Measurements from ENCODE around the gene GRIK4. TPM values are rescaled to one million over a fixed set of nuclear protein-coding genes. Genes with fewer than 3 reads are reported as not detected.
"Not testable (repeated sequence)": the region's sequence is repeated elsewhere in the genome, so short reads cannot be mapped to it uniquely, and the experiment has no call there.

Gene GRIK4
- total RNA-seq, 2 experiments from 2014 or later: 0.08 TPM; not detected in 1

GRCh38 chr11:121029813-121030445 is 518.4 kb downstream of the GRIK4 start:
- CTCF ChIA-PET: no interaction called here

GRCh38 chr11:121031167-121031566 is 519.6 kb downstream of the GRIK4 start:
- CTCF ChIA-PET: no interaction called here
- POLR2A ChIA-PET: no interaction called here

More at GRCh38 chr11:121029813-121030445, 518.4 kb downstream of the GRIK4 start:
- POLR2A ChIA-PET: no interaction called here

DNA sequence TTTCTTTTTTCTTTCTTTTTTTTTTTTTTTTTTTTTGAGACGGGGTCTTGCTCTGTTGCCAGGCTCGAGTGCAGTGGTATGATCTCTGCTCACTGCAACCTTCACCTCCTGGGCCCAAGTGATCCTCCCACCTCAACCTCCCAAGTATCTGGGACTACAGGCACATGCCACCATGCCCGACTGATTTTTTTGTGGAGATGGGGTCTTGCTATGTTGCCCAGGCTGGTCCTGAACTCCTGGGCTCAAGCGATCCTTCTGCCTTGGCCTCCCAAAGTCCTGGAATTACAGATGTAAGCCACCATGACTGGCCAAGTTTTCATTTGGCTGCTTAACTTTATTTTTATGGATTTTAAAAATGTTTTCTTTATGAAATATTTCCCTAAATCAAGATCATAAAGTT is 520.1 kb downstream of the GRIK4 start:
- POLR2A ChIA-PET, CTCF ChIA-PET: not testable (repeated sequence)

- ChIA-PET CTCF (no interaction called here), POLR2A (no interaction called here)
Observed at GRCh38 chr11:121032546-121032945, 521.0 kb downstream of the GRIK4 start.

- CTCF ChIA-PET: no interaction called here
- POLR2A ChIA-PET: no interaction called here
Observed at GRCh38 chr11:121033635-121034034, 522.1 kb downstream of the GRIK4 start.

DNA sequence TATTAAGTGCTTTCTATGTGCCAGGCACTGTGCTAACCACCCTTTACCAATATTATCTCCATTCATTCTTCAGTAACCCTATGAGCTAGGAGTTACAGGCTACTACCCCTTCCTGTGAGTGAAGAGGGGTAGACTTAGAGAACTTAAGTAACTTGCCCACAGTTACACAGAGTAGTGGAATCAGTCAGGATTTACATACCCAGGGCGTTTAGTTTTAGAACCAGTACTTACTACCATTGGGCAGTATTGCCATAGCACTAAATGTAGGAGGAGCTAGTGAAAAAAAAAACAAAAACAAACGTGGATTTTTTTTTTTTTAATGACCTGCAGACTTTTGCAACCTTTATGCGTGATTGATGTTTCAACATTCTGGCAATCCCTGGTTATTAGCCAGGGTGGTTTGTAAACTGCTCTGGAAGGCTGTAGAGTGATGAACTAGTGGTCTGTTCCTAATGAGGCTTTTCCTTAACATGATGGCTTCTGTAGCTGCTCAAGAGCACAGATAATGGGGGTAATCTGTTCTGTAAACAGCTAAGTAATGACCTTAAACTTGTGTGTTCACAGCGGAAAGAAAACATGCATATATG is 523.7 kb downstream of the GRIK4 start:
- ChIA-PET CTCF (no interaction called here), POLR2A (no interaction called here)

- CTCF ChIA-PET: no interaction called here
- POLR2A ChIA-PET: no interaction called here
Observed at GRCh38 chr11:121035780-121036179, 524.2 kb downstream of the GRIK4 start.

GRCh38 chr11:121037016-121037415 is 525.5 kb downstream of the GRIK4 start:
- POLR2A ChIA-PET: no interaction called here
- CTCF ChIA-PET: no interaction called here

Other genes starting within 250 kb of the GRIK4 start
- 1 to 10 TPM; 2.0 to 2.5 TPM for gene TLCD5, start 186.4 kb upstream of the GRIK4 start, total RNA-seq
- gene ARHGEF12, start 175.3 kb upstream of the GRIK4 start, total RNA-seq: 10 to 100 TPM; 31.0 to 31.7 TPM